Esophagus muscularis mucosa (tissue), 4 donors: ENCODE data around the gene FXYD2. TPM values are rescaled to one million over a fixed set of nuclear protein-coding genes. Genes with fewer than 3 reads are reported as not detected.

Source experiments
- DNase-seq: peaks from one replicate; pipeline ENCODE4 v3.0.0-alpha.2; 2017; ENCODE audit errors: extremely low spot score
- H3K27ac ChIP-seq, 4 donors: fragments of 200-600 bp; sonication (generic); replicated peaks in 1 of 4; 1 replicate in 3 of 4; 2 replicates in 1 of 4; pipeline ENCODE4 v1.5.1; 2016 to 2019; ENCODE audit warnings: mild to moderate bottlenecking in 1 of 4
- H3K27me3 ChIP-seq, 4 donors: fragments of 200-600 bp; sonication (generic); one replicate each; pipeline versions ENCODE4 v1.5.1 to v1.6.0; 2016 to 2019
- H3K36me3 ChIP-seq, 4 donors: fragments of 200-600 bp; sonication (generic); one replicate each; pipeline ENCODE4 v1.5.1; 2016 to 2019
- H3K4me1 ChIP-seq, 4 donors: fragments of 200-600 bp; sonication (generic); one replicate each; pipeline ENCODE4 v1.5.1; 2016 to 2019
- H3K4me3 ChIP-seq, 4 donors: fragments of 200-600 bp; sonication (generic); 1 replicate in 2 of 4; 2 replicates in 2 of 4; pipeline ENCODE4 v1.5.1; 2016 to 2019; ENCODE audit warnings: mild to moderate bottlenecking in 4 of 4, moderate library complexity in 1 of 4
- H3K9me3 ChIP-seq, 4 donors: fragments of 200-600 bp; sonication (generic); 1 replicate in 3 of 4; 2 replicates in 1 of 4; pipeline ENCODE4 v1.5.1; 2016 to 2019
- EP300 ChIP-seq: sonication (generic); formaldehyde crosslinking; IDR thresholded peaks from one replicate; pipeline ENCODE4 v1.6.1; 2017; ENCODE audit warnings: antibody characterized with exemption
- POLR2A ChIP-seq: fragments of 450-650 bp; IDR thresholded peaks from one replicate; pipeline ENCODE4 v1.6.1; 2017; ENCODE audit warnings: antibody characterized with exemption, moderate library complexity, mild to moderate bottlenecking, low read depth
- POLR2AphosphoS5 ChIP-seq, 2 donors: sonication (generic); formaldehyde crosslinking; IDR thresholded peaks; one replicate each; pipeline ENCODE4 v1.6.1; 2017; ENCODE audit warnings: antibody characterized with exemption in 2 of 2
- WGBS: methylation state at CpG from one replicate; pipeline ENCODE4 v1.1.5; 2018; 5-methylcytosine and 5-hydroxymethylcytosine counted together
- intact Hi-C: fragments of 100-400 bp; cut with DNase I; formaldehyde crosslinking; loops from one replicate; pipeline ENCODE4 v1.15.1; 2023
- total RNA-seq, 4 donors: library from RNA; depleted of rRNA; stranded (reverse); fragments of >200 nt; gene quantifications; one replicate each; pipeline versions ENCODE4 v1.1.0 to v1.2.1, GENCODE V29; 2016
- TF ChIP-seq, protein P1 (sequence below), 3 experiments: fragments of 200-600 bp in 2 of 3; fragments of 450-650 bp in 1 of 3; sonication (generic) in 2 of 3; IDR thresholded peaks; one replicate each; pipeline ENCODE4 v1.5.1; 2017 to 2019; ENCODE audit warnings: antibody characterized with exemption in 3 of 3, mild to moderate bottlenecking in 2 of 3, moderate library complexity in 1 of 3

The FXYD2 gene
- total RNA-seq, 4 donors from 2014 or later: 0.52 to 5.8 (median 3.7) TPM

DNA sequence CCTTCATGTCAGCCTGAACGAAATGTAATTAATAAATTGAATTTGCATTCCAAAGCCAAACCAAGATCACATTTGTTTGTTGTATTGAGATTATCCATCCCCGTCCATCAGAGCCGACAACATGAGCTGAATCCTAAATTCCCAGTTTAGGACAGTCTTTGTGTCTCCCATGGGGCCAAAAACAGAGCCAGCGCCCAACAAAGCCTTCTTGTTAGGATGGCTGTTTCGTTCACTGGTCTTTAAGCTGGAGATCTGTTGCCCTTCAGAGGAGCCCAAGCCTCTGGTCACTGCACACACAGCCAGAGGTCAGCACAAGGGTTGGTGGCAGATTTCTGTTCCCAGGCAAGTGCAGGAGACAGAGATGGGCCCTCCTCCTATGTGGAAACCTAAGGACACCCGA, 53.3 kb downstream of the FXYD2 start:
- Histone ChIP-seq H3K27ac (no peak overlapping the region), H3K4me3 (no peak overlapping the region), H3K27me3 (peaks cover 0 to 5% (median 0%) of the 10 kb centered on the region in 4 donors), H3K9me3 (no peaks in the 10 kb centered on the region), H3K36me3 (peaks cover 0 to 5% (median under 1%) of the 10 kb centered on the region in 4 donors), H3K4me1 (no peaks in the 10 kb centered on the region)
- TF ChIP-seq EP300: no peak
- TF ChIP-seq POLR2AphosphoS5 (IDR thresholded peaks at IDR 0.05): no peak
- TF ChIP-seq, protein P1, sequence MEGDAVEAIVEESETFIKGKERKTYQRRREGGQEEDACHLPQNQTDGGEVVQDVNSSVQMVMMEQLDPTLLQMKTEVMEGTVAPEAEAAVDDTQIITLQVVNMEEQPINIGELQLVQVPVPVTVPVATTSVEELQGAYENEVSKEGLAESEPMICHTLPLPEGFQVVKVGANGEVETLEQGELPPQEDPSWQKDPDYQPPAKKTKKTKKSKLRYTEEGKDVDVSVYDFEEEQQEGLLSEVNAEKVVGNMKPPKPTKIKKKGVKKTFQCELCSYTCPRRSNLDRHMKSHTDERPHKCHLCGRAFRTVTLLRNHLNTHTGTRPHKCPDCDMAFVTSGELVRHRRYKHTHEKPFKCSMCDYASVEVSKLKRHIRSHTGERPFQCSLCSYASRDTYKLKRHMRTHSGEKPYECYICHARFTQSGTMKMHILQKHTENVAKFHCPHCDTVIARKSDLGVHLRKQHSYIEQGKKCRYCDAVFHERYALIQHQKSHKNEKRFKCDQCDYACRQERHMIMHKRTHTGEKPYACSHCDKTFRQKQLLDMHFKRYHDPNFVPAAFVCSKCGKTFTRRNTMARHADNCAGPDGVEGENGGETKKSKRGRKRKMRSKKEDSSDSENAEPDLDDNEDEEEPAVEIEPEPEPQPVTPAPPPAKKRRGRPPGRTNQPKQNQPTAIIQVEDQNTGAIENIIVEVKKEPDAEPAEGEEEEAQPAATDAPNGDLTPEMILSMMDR (IDR thresholded peaks at IDR 0.05): no peak
- no peak for TF ChIP-seq POLR2A
- no peak for DNase-seq
- intact Hi-C loops: no loop called here
- WGBS: 84% methylated on average over 6 of the region's 6 CpGs

DNA sequence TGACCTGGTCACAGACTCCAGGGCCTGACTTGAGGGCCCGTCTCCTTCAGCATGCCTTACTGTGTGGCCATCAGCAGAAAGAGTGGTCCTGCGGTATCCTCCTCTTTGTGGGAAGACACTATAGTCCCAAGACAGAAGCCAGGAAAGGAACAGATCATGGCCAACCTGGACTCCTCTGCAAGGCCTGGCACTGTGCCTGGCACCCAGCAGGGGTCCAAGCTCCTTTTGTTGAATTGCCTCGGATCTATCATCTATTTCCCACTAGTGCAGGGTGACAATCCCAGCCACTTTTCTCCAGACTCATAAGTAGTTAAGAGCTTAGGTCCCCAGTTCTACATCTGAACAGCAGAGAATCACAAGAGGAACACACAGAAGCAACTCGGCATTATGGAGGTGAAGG, 54.5 kb downstream of the FXYD2 start:
- H3K4me3 ChIP-seq: no peak overlapping the region
- TF ChIP-seq POLR2A (no peak), POLR2AphosphoS5 (IDR thresholded peaks at IDR 0.05) (no peak), EP300 (no peak)
- TF ChIP-seq, protein P1 (IDR thresholded peaks at IDR 0.05): no peak
- DNase-seq: no peak
- no peaks in the 10 kb centered on the region for H3K4me1 ChIP-seq
- WGBS: 81% methylated on average over 4 of the region's 4 CpGs
- intact Hi-C loops: no loop called here
- H3K36me3 ChIP-seq: no peaks in the 10 kb centered on the region
- H3K9me3 ChIP-seq: no peaks in the 10 kb centered on the region
- no peak overlapping the region for H3K27ac ChIP-seq
- peaks cover 0 to 4% (median 0%) of the 10 kb centered on the region in 4 donors for H3K27me3 ChIP-seq

Other genes with a start within 250 kb of the FXYD2 start
- gene DSCAML1, start 27.5 kb downstream of the FXYD2 start, total RNA-seq: 1 to 10 TPM in 2 of 4 donors, under 1 TPM in 2; 0.50 to 5.8 (median 1.2) TPM
- gene FXYD6, start 51.9 kb upstream of the FXYD2 start, total RNA-seq: 100 to 1,000 TPM in 2 of 4 donors, 10 to 100 TPM in 2; 78.9 to 105 (median 91.5) TPM
- gene TMPRSS13, start 104.7 kb upstream of the FXYD2 start, total RNA-seq: not detected
- 10 to 100 TPM; 14.3 to 34.9 (median 20.9) TPM for gene IL10RA, start 161.7 kb upstream of the FXYD2 start, total RNA-seq